ENCODE measurements around the gene ZBTB42.

- no peak for TF ChIP-seq CTCF (IDR thresholded peaks at IDR 0.05; ENCODE audit: insufficient read depth, low read depth, low read length)
- TF ChIP-seq EZH2 (IDR thresholded peaks at IDR 0.05; ENCODE audit: insufficient read depth, low read length) = no peak
Measured at GRCh38 chr14:104754213-104754851, 46.6 kb upstream of the ZBTB42 start.

Measured in astrocyte (in vitro differentiated cells and primary cell).